Stimulated activated naive B cell treated with anti-CD40 and anti-IgM and Interleukin-4, amounts not matched to agents 10 μg/mL and 1 μg/mL and 100 μg/mL, for 72 hours (primary cell): ENCODE results near the gene TBXAS1.
"Not testable (repeated sequence)": the region's sequence is repeated elsewhere in the genome, so short reads cannot be mapped to it uniquely, and the experiment has no call there.

Source experiments
- ATAC-seq, 2 donors: fragments of 150-1000 bp; cut with Tn5 transposase; replicated peaks; 2 replicates each; pipeline ENCODE4 v1.10.0; 2021; ENCODE audit warnings: moderate library complexity in 1 of 2
- DNase-seq: peaks from one replicate; pipeline ENCODE4 v3.0.0; 2021
- H3K27ac Mint-ChIP-seq: one replicate; pipeline ENCODE4 v1.8.0; 2022; ENCODE audit warnings: mild to moderate bottlenecking, mixed read lengths
- H3K27me3 Mint-ChIP-seq, 2 donors: one replicate each; pipeline ENCODE4 v1.8.0; 2022; ENCODE audit warnings: mixed read lengths in 2 of 2
- H3K36me3 Mint-ChIP-seq, 2 donors: one replicate each; pipeline ENCODE4 v1.8.0; 2022; ENCODE audit warnings: mixed read lengths in 2 of 2, mild to moderate bottlenecking in 1 of 2
- H3K4me1 Mint-ChIP-seq, 2 donors: one replicate each; pipeline ENCODE4 v1.8.0; 2022; ENCODE audit warnings: mixed read lengths in 2 of 2, mild to moderate bottlenecking in 1 of 2
- H3K4me3 Mint-ChIP-seq, 2 donors: one replicate each; pipeline ENCODE4 v1.8.0; 2022; ENCODE audit warnings: mild to moderate bottlenecking in 2 of 2, mixed read lengths in 2 of 2, moderate library complexity in 1 of 2
- H3K9me3 Mint-ChIP-seq, 2 donors: one replicate each; pipeline ENCODE4 v1.8.0; 2022; ENCODE audit warnings: mixed read lengths in 2 of 2, mild to moderate bottlenecking in 1 of 2

TBXAS1 gene

DNA sequence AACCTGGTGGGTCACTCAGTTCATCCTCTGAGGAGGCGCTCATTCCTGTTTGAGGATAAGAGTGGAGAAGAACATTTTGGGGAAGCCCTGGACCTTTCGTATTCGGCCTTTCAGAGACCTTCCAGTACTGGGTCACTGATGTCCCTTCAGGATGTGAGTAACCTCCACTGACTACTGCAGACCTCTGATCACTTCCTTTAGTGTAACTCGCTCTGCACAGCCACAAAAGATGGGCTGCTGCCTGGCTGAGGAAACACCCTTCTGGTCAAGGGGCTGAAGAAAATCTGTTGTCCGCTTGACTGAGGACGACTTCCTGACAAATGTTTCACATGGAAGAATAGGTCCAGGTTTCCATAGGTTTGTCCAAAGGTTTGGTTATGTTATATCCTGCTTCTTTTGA lies 15.9 kb upstream of the TBXAS1 start:
- Mint-ChIP-seq H3K9me3 (peaks cover 13 to 15% of the 10 kb centered on the region in 2 donors), H3K27ac (no peak overlapping the region), H3K4me3 (no peak overlapping the region), H3K4me1 (peaks cover 0 to 2% of the 10 kb centered on the region in 2 donors), H3K27me3 (peaks cover 0 to 5% of the 10 kb centered on the region in 2 donors), H3K36me3 (peaks cover 0 to 8% of the 10 kb centered on the region in 2 donors)
- no peak for DNase-seq
- ATAC-seq, result no peak

DNA sequence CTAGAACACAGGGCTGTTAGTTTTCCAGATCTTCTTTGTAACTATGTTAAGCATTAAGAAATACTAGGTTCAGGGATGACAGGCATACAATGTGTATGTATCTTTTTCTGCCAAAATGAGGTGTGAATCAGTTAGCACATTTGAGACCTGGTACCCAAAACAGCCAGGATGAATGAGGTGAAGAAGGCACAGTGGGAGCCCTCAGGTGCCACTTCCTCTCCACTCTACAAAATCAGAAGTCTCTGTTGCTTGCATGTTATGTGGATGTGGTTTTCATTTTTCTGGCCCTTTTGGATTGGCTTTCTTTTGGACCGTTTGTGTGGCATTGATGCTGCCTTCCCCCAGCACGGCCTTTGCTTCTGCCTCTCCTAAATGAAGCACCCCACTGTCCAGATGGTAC lies 15.4 kb upstream of the TBXAS1 start:
- H3K9me3 Mint-ChIP-seq, result peaks cover 13 to 15% of the 10 kb centered on the region in 2 donors
- no peak overlapping the region for H3K4me3 Mint-ChIP-seq
- H3K4me1 Mint-ChIP-seq, result peaks cover 0 to 2% of the 10 kb centered on the region in 2 donors
- DNase-seq, result no peak
- H3K27ac Mint-ChIP-seq, result no peak overlapping the region
- ATAC-seq, result no peak
- H3K36me3 Mint-ChIP-seq, result peaks cover 0 to 8% of the 10 kb centered on the region in 2 donors
- peaks cover 0 to 5% of the 10 kb centered on the region in 2 donors for H3K27me3 Mint-ChIP-seq

DNA sequence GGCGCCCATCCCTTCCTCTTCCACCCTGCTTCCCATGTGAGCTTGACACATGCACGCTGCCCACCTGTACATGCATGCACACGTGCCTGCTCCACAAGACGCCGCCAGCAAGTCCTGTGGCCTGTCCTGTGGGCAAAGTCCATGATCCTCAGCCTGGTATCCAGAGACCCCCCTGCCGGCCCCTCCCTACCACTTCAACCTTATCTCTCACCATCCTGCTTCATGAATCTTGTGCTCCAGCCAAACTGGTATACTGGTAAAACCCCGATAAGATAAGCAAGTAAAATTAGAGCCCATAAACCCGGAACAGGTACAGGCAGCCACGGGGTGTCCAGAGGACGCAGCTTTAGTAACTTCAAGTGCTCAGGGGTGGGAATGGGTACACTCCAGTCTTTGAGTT lies 11.8 kb upstream of the TBXAS1 start:
- Mint-ChIP-seq H3K4me1 (no peaks in the 10 kb centered on the region), H3K27me3 (peaks cover 0 to 5% of the 10 kb centered on the region in 2 donors), H3K9me3 (peaks cover 13 to 15% of the 10 kb centered on the region in 2 donors), H3K4me3 (no peak overlapping the region), H3K27ac (no peak overlapping the region), H3K36me3 (peaks cover 0 to 8% of the 10 kb centered on the region in 2 donors)
- no peak for ATAC-seq
- no peak for DNase-seq

DNA sequence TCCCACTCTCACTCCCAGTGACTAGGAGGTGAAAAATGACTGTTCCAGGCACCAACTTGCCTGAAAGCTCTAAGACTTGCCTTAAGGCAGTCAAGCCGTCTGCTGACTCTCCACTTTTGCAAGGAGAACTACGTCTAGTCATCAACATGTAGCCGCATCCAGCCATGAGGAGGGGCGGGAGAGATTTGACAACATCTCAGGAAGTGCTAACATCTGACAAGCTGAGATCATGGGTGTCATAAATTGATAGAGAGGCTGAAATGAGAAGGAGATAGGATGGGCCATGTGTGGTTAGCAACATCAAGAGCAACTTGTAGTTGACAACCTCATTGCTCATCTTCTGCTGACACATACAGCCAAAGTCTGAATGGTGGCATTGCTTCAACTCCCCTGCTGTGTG lies 9.0 kb upstream of the TBXAS1 start:
- Mint-ChIP-seq H3K9me3 (peaks cover 13 to 15% of the 10 kb centered on the region in 2 donors), H3K36me3 (peaks cover 0 to 8% of the 10 kb centered on the region in 2 donors), H3K4me1 (no peaks in the 10 kb centered on the region), H3K4me3 (no peak overlapping the region), H3K27me3 (peaks cover 0 to 5% of the 10 kb centered on the region in 2 donors), H3K27ac (no peak overlapping the region)
- DNase-seq (no peak), ATAC-seq (no peak)

DNA sequence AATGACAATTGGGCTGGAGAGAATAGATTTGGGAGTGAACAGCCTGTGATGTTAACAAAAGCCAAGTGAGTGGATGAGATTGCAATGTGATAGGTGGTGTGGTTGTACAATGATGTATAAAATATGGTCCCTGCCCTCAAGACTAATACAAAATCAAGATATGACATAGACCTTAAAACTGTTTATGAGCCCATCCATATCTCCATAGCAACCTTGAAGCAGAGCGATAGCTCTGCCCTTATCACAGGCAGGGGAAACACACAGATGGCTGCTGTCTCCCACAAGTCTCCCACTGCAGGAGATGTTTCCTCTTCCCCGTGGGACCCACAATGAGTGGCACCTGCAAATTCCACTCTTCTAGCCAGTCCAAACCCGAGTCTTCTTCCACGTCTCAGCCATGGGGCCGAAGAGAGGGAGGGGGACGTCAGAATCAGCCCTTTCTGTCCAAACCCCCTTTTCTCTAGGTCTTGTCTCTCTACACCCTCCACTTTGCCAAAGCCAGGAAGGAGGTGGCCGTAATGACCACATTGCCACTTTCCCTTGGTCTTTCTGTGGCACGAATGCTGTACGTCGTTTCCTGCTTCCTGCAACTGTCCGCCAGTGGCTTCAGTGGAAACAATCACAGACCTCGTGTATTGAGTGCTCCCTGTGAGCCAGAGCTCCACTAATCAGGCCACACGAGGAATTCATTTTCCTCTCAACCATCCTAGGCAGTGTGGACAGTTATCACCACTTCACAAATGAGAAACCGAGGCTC lies 7.5 kb upstream of the TBXAS1 start:
- H3K4me1 Mint-ChIP-seq, result no peaks in the 10 kb centered on the region
- no peak overlapping the region for H3K27ac Mint-ChIP-seq
- no peak for ATAC-seq
- H3K9me3 Mint-ChIP-seq, result peaks cover 7 to 8% of the 10 kb centered on the region in 2 donors
- H3K36me3 Mint-ChIP-seq, result peaks cover 0 to 4% of the 10 kb centered on the region in 2 donors
- peaks cover 0 to 5% of the 10 kb centered on the region in 2 donors for H3K27me3 Mint-ChIP-seq
- DNase-seq, result no peak
- no peak overlapping the region for H3K4me3 Mint-ChIP-seq

DNA sequence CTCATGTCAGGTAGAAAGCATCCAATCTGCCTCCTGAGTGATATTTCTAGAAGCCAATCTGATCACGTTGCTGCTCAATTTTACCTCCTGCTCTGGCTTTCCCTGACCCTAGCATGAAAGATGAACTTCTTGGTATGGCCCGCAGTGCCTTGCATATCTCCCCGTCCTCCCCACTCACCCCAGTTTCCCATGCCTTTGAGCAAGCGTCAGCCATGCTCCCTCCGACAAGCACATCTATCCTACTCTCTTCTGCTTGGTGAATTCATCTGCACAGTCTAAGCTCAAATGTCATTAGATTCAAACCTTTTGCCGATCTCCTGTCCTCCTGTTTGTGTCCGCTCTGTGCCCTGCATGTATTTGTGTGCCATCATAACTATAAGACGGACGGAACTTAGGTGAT lies 6.2 kb upstream of the TBXAS1 start:
- H3K4me1 Mint-ChIP-seq, result no peaks in the 10 kb centered on the region
- peaks cover 0 to 4% of the 10 kb centered on the region in 2 donors for H3K27me3 Mint-ChIP-seq
- DNase-seq, result no peak
- no peaks in the 10 kb centered on the region for H3K9me3 Mint-ChIP-seq
- no peak overlapping the region for H3K27ac Mint-ChIP-seq
- no peak overlapping the region for H3K4me3 Mint-ChIP-seq
- ATAC-seq, result no peak
- H3K36me3 Mint-ChIP-seq, result no peaks in the 10 kb centered on the region

DNA sequence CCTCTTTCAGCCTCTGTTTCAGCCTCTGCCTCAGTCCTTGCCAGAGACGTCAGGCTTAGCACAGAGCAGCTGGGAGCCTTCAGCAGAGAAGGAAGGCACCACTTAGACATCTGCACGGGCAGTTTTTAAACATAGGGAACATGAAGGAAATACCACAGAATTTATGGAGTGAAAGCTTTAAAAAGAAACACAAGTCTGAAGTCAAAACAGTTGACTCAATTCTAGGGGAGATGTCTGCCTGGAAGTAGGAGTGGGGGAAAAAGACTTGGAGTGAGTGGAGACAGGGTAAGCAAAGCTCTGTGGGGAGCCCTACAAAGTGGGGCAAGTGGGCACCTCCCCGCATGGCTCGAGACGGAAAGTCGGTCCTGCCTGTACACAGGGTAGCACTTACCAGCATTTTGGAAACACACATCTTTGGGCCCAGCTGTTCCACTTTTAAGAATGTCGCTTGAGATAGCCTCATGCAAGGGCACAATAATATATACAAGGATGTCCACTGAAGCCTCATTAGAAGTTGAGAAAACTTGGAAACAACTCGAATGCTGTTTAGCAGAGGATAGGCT lies 5.0 kb upstream of the TBXAS1 start:
- peaks cover 0 to 4% of the 10 kb centered on the region in 2 donors for H3K27me3 Mint-ChIP-seq
- H3K27ac Mint-ChIP-seq, result no peak overlapping the region
- DNase-seq, result no peak
- H3K4me3 Mint-ChIP-seq, result no peak overlapping the region
- peaks cover 3 to 8% of the 10 kb centered on the region in 2 donors for H3K4me1 Mint-ChIP-seq
- H3K36me3 Mint-ChIP-seq, result no peaks in the 10 kb centered on the region
- no peak for ATAC-seq
- no peaks in the 10 kb centered on the region for H3K9me3 Mint-ChIP-seq

DNA sequence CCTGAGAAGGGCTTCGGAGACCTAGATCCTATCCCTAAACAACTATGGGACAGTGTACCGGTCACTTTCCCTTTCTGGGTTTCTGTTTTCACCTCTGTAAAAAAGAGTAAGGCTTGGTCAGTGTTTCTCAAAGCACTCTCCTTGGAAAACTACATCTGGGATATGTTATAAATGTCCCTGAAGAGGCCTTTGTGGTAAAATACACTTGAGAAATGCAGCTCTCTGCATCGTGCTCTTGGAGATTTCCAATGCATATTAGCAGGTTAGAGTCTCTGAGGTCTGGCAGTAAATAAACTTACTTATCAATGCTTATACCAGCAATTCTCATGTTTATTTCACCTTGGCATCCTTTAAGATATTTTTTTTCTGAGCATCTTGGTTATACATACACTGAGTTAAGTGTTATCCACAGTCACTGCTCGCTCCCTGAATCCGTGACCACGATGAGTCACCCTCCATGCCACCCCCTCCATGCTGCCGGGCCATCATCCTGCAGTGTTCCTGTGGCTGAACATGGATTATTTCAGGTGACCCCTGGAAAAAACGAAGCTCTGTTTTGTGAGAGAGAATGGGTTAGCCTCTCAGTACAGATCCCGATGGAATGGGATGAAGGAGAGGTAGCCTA lies 3.3 kb upstream of the TBXAS1 start:
- peaks cover 12 to 25% of the 10 kb centered on the region in 2 donors for H3K4me1 Mint-ChIP-seq
- H3K27ac Mint-ChIP-seq, result no peak overlapping the region
- ATAC-seq, result no peak
- no peak for DNase-seq
- no peak overlapping the region for H3K4me3 Mint-ChIP-seq
- H3K27me3 Mint-ChIP-seq, result peaks cover 0 to 4% of the 10 kb centered on the region in 2 donors
- H3K9me3 Mint-ChIP-seq, result no peaks in the 10 kb centered on the region
- no peaks in the 10 kb centered on the region for H3K36me3 Mint-ChIP-seq

DNA sequence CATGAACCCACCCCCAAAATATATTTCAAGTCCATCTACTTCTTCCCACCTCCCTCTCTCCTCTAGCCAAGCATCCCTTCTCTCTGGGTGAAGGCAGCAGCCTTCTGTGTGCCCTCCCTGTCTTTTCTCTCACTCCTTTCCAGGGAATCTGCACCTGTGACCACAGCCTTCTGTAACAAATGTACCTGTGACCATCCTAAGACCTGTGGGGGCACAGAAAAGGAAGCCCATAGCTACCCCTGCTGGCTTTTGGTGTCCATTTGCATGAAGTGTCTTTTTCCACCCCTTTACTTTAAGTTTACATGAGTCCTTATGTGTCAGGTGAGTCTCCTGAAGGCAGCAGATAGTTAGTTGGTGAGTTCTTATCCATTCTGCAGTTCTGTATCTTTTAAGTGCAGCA lies 2.0 kb upstream of the TBXAS1 start:
- no peak for ATAC-seq
- Mint-ChIP-seq H3K27ac (no peak overlapping the region), H3K36me3 (peaks cover 0 to 4% of the 10 kb centered on the region in 2 donors), H3K27me3 (peaks cover 0 to 4% of the 10 kb centered on the region in 2 donors), H3K4me3 (no peak overlapping the region), H3K9me3 (no peaks in the 10 kb centered on the region), H3K4me1 (peaks cover 18 to 35% of the 10 kb centered on the region in 2 donors)
- DNase-seq, result no peak

DNA sequence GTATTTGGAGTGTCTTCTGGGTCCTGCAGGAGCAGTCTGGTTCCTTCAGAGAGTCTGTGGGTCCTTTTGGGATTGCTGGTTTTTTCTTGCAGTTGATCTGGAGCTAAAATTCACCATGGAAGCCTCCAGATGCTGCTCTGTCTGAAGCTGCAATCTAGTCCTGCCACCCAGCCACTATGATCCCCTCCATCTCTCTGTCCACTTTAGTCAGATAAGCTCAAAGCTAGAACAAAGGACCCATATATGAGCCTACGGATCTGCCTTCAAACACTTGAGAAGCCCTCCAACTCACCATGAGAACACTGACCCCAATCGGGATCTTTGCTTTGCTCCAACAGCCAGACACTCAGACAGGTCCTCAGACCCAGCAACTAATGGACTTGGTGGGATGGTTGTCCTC lies 618 bp upstream of the TBXAS1 start:
- Mint-ChIP-seq H3K4me1 (peaks cover 18 to 35% of the 10 kb centered on the region in 2 donors), H3K27me3 (peaks cover 0 to 4% of the 10 kb centered on the region in 2 donors), H3K9me3 (peaks cover 0 to 4% of the 10 kb centered on the region in 2 donors), H3K4me3 (no peak overlapping the region), H3K36me3 (peaks cover 4 to 9% of the 10 kb centered on the region in 2 donors), H3K27ac (peak overlapping the region; percentile 52)
- no peak for ATAC-seq
- DNase-seq, result no peak

DNA sequence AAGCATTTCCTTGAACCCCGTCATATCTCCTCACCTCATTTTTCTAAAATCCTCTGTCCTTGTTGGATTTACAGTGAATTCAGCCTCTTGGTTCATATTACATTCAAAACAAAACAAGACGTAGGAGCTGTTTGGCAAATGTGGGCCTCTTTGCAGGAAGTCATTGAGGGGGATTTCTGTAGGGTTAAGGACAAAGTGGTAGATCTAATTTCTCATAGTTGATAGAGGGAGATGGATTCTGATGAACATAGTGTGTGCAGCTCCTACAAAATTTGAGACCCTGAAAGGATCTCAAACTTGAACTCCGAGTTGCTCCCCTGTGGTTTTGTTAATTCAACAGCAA lies 682 bp downstream of the TBXAS1 start:
- ATAC-seq, result peak; percentile 20 to 29
- Mint-ChIP-seq H3K27ac (peak overlapping the region; percentile 16), H3K4me3 (peak overlapping the region; percentile 71 to 81), H3K4me1 (peaks cover 18 to 35% of the 10 kb centered on the region in 2 donors), H3K27me3 (peaks cover 0 to 4% of the 10 kb centered on the region in 2 donors), H3K36me3 (peaks cover 8 to 13% of the 10 kb centered on the region in 2 donors), H3K9me3 (peaks cover 5 to 8% of the 10 kb centered on the region in 2 donors)
- DNase-seq, result no peak

DNA sequence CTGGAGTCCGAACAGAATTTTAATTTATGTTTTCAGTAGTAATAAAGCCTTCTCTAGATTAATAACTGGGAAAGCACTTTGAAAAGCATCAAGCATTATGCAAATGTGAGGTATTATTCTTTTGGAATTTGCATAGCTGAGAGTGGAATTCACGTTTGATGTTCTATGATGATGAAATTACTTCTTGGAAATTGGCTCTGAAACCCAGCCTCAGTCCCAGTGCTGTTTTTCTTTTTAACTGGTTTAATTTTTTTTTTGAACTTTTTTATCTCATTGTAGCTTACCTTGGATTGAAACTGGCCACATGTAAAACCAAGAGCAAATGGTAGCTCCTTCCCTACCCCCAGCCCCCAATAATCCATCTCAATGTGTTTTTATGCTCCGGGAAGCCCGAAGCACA lies 1.2 kb downstream of the TBXAS1 start:
- no peak for DNase-seq
- peaks cover 18 to 35% of the 10 kb centered on the region in 2 donors for H3K4me1 Mint-ChIP-seq
- no peak for ATAC-seq
- peaks cover 8 to 13% of the 10 kb centered on the region in 2 donors for H3K36me3 Mint-ChIP-seq
- H3K27ac Mint-ChIP-seq, result no peak overlapping the region
- H3K4me3 Mint-ChIP-seq, result peak overlapping the region; percentile 20 to 39
- peaks cover 5 to 8% of the 10 kb centered on the region in 2 donors for H3K9me3 Mint-ChIP-seq
- H3K27me3 Mint-ChIP-seq, result peaks cover 0 to 4% of the 10 kb centered on the region in 2 donors

DNA sequence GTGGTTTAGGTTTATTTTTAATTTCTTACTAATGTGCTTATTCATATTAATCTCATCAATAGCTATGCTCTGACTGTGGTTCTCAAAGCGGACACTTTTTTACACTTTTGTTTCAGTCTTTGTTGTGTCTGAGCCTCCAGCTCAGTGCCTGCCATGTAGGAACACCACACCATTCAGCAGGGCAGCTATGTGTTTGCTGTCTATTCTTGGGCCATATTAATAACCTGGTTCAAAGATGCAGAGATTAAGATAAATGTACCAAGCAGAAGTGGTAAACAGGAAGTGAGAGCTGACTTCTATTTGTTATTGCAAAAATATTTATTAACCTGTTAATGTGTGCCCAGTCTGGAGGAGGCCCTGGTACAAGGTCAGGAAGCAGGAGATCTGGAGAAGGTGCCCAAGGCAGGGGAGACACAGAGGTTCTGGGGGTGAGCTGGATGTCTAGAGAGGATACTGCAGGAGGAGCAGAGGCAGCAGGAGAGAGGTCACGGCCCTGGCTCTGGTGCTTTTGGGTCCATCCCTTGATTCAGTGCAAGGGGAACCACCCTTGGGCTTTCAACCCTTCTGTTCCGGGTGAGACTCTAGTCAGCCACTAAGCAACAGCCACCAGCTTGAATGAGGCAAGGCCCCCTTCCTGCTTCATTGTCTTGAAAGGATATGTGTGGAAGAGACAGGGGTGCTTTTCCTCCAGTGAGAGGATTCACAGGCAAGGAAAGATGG lies 1.9 kb downstream of the TBXAS1 start:
- no peak for DNase-seq
- ATAC-seq, result peak; percentile 33 to 46
- peaks cover 5 to 8% of the 10 kb centered on the region in 2 donors for H3K9me3 Mint-ChIP-seq
- H3K4me1 Mint-ChIP-seq, result peaks cover 18 to 35% of the 10 kb centered on the region in 2 donors
- peaks cover 8 to 13% of the 10 kb centered on the region in 2 donors for H3K36me3 Mint-ChIP-seq
- H3K27me3 Mint-ChIP-seq, result peaks cover 0 to 4% of the 10 kb centered on the region in 2 donors
- peak overlapping the region; percentile 32 for H3K27ac Mint-ChIP-seq
- peak overlapping the region; percentile 3 to 20 for H3K4me3 Mint-ChIP-seq

DNA sequence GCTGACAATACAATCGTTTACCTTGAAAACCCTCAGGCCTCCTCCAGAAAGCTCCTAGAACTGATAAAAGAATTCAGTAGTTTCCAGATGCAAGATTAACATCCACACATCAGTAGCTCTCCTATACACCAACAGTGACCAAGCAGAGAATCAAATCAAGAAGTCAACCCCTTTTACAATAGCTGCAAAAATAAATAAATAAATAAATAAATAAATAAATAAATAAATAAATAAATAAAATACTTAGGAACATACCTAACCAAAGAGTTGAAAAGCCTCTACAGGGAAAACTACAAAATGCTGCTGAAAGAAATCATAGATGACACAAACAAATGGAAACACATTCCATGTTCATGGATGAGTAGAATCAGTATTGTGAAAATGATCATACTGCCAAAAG lies 6.8 kb downstream of the TBXAS1 start:
- not testable (repeated sequence) for H3K4me1 Mint-ChIP-seq, H3K27ac Mint-ChIP-seq, ATAC-seq, DNase-seq, H3K27me3 Mint-ChIP-seq, H3K4me3 Mint-ChIP-seq
- Mint-ChIP-seq H3K36me3 (peaks cover 8 to 13% of the 10 kb centered on the region in 2 donors), H3K9me3 (peaks cover 10 to 19% of the 10 kb centered on the region in 2 donors)
